ENCODE results near the gene EXOC2. TPM values are rescaled to one million over a fixed set of nuclear protein-coding genes. Genes with fewer than 3 reads are reported as not detected.

Gene EXOC2
- total and polyA plus RNA-seq, 2 donors (not counting 3 experiments of a cell fraction or from before 2014, with no cell fraction given) = 18.2 to 30.8 TPM

GRCh38 chr6:518218-518617 is 174.7 kb downstream of the EXOC2 start:
- Histone ChIP-seq H3K36me3 (ENCODE audit: control insufficient read depth in 2 of 2, extremely low read depth in 1 of 2, insufficient read depth in 2 of 2, low read length in 2 of 2) (peaks cover 0 to 7% of the 10 kb centered on the region in 2 experiments), H3K4me1 (ENCODE audit: control insufficient read depth, extremely low read depth, insufficient read depth, low read length) (no peaks in the 10 kb centered on the region), H4K20me1 (replicated peaks; ENCODE audit: control insufficient read depth, extremely low read depth, insufficient read depth, low read length) (no peaks in the 10 kb centered on the region), H3K9me3 (replicated peaks; ENCODE audit: control insufficient read depth, insufficient read depth, low read length) (no peaks in the 10 kb centered on the region), H3K79me2 (ENCODE audit: control insufficient read depth, insufficient read depth, low read length) (no peaks in the 10 kb centered on the region), H2AFZ (ENCODE audit: low read depth, low read length) (no peak overlapping the region), H3K27me3 (ENCODE audit: control insufficient read depth in 2 of 2, insufficient read depth in 2 of 2, low read length in 2 of 2) (no peaks in the 10 kb centered on the region), H3K9ac (replicated peaks; ENCODE audit: extremely low read depth, insufficient read depth, low read length) (no peak overlapping the region), H3K4me3 (replicated peaks in 1 of 3; ENCODE audit: insufficient read depth in 1 of 3, low read depth in 1 of 3, low read length in 3 of 3) (no peak overlapping the region), H3K4me2 (ENCODE audit: insufficient read depth, low read length) (no peak overlapping the region), H3K27ac (ENCODE audit: insufficient read depth, low read depth, low read length) (no peak overlapping the region), H3K9me1 (replicated peaks; ENCODE audit: control insufficient read depth, extremely low read depth, insufficient read depth, low read length) (no peaks in the 10 kb centered on the region)
- ChIA-PET CTCF (no interaction called here), POLR2A (no interaction called here)
- FAIRE-seq = no peak
- intact Hi-C loops (cut with micrococcal nuclease) (no loop called here), dilution Hi-C loops (cut with MboI; ENCODE audit: extremely low pct_ligation_motif_present, low sequenced_read_pairs) (no loop called here)
- DNase-seq (ENCODE audit: low read depth, low spot score) = no peak
- no TSS peak for BruUV-seq (replicated peaks)
- TF ChIP-seq, protein P1, sequence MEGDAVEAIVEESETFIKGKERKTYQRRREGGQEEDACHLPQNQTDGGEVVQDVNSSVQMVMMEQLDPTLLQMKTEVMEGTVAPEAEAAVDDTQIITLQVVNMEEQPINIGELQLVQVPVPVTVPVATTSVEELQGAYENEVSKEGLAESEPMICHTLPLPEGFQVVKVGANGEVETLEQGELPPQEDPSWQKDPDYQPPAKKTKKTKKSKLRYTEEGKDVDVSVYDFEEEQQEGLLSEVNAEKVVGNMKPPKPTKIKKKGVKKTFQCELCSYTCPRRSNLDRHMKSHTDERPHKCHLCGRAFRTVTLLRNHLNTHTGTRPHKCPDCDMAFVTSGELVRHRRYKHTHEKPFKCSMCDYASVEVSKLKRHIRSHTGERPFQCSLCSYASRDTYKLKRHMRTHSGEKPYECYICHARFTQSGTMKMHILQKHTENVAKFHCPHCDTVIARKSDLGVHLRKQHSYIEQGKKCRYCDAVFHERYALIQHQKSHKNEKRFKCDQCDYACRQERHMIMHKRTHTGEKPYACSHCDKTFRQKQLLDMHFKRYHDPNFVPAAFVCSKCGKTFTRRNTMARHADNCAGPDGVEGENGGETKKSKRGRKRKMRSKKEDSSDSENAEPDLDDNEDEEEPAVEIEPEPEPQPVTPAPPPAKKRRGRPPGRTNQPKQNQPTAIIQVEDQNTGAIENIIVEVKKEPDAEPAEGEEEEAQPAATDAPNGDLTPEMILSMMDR (IDR thresholded peaks at IDR 0.05; ENCODE audit: extremely low read depth in 1 of 2, insufficient read depth in 1 of 2, low read depth in 1 of 2, low read length in 2 of 2) = no peak
- no peak for TF ChIP-seq POLR2A (IDR thresholded peaks at IDR 0.05; ENCODE audit: low read depth, low read length)

GRCh38 chr6:516213-516612 is 176.7 kb downstream of the EXOC2 start:
- no peaks in the 10 kb centered on the region for H3K4me1 ChIP-seq (ENCODE audit: control insufficient read depth, extremely low read depth, insufficient read depth, low read length)
- H3K27me3 ChIP-seq (ENCODE audit: control insufficient read depth in 2 of 2, insufficient read depth in 2 of 2, low read length in 2 of 2) = no peaks in the 10 kb centered on the region
- TF ChIP-seq POLR2A (IDR thresholded peaks at IDR 0.05; ENCODE audit: low read depth, low read length) (no peak), GATA2 (IDR thresholded peaks at IDR 0.05; ENCODE audit: insufficient read depth, insufficient read length, low read depth, low read length) (no peak), MAX (IDR thresholded peaks at IDR 0.05; ENCODE audit: insufficient read depth, insufficient read length) (no peak), JUN (IDR thresholded peaks at IDR 0.05; ENCODE audit: borderline replicate concordance, insufficient read depth, insufficient read length, low read depth) (no peak)
- no peak overlapping the region for H3K9ac ChIP-seq (replicated peaks; ENCODE audit: extremely low read depth, insufficient read depth, low read length)
- no TSS peak for BruUV-seq (replicated peaks)
- ChIA-PET CTCF (no interaction called here), POLR2A (no interaction called here)
- H2AFZ ChIP-seq (ENCODE audit: low read depth, low read length) = no peak overlapping the region
- no peaks in the 10 kb centered on the region for H4K20me1 ChIP-seq (replicated peaks; ENCODE audit: control insufficient read depth, extremely low read depth, insufficient read depth, low read length)
- intact Hi-C loops (cut with micrococcal nuclease) = no loop called here
- no peaks in the 10 kb centered on the region for H3K79me2 ChIP-seq (ENCODE audit: control insufficient read depth, insufficient read depth, low read length)
- no peaks in the 10 kb centered on the region for H3K9me3 ChIP-seq (replicated peaks; ENCODE audit: control insufficient read depth, insufficient read depth, low read length)
- H3K9me1 ChIP-seq (replicated peaks; ENCODE audit: control insufficient read depth, extremely low read depth, insufficient read depth, low read length) = no peaks in the 10 kb centered on the region
- H3K4me2 ChIP-seq (ENCODE audit: insufficient read depth, low read length) = no peak overlapping the region
- FAIRE-seq (no peak), DNase-seq (ENCODE audit: low read depth, low spot score) (no peak)
- H3K36me3 ChIP-seq (ENCODE audit: control insufficient read depth in 2 of 2, extremely low read depth in 1 of 2, insufficient read depth in 2 of 2, low read length in 2 of 2) = no peaks in the 10 kb centered on the region
- no peak overlapping the region for H3K4me3 ChIP-seq (replicated peaks in 1 of 3; ENCODE audit: insufficient read depth in 1 of 3, low read depth in 1 of 3, low read length in 3 of 3)
- H3K27ac ChIP-seq (ENCODE audit: insufficient read depth, low read depth, low read length) = no peak overlapping the region
- dilution Hi-C loops (cut with MboI; ENCODE audit: extremely low pct_ligation_motif_present, low sequenced_read_pairs) = no loop called here
